Activated CD4-positive, alpha-beta T cell treated with anti-CD3 and anti-CD28 coated beads for 36 hours (primary cell): ENCODE data around the gene THADA. TPM values are rescaled to one million over a fixed set of nuclear protein-coding genes. Genes with fewer than 3 reads are reported as not detected.

Source experiments
- ATAC-seq: fragments of 200-7000 bp; cut with Tn5 transposase; one replicate; pipeline ENCODE4 v1.10.0; 2021; ENCODE audit warnings: mild to moderate bottlenecking, moderate library complexity
- CTCF ChIA-PET: fragments of 350-600 bp; sonication (Branson Sonifier 250); formaldehyde crosslinking; loops from one replicate; lab custom pipeline; 2021; ENCODE audit warnings: antibody characterized with exemption; lab: Charles Lee
- POLR2A ChIA-PET: fragments of 350-600 bp; sonication (Branson Sonifier 250); formaldehyde crosslinking; loops from one replicate; lab custom pipeline; 2021; ENCODE audit warnings: antibody characterized with exemption, inconsistent platforms; lab: Charles Lee
- DNase-seq: peaks from one replicate; pipeline ENCODE4 v3.0.0-alpha.2; 2020
- H3K27ac Mint-ChIP-seq: one replicate; pipeline ENCODE4 v1.8.0; 2021; ENCODE audit warnings: mixed read lengths
- H3K27me3 Mint-ChIP-seq: one replicate; pipeline ENCODE4 v1.8.0; 2021; ENCODE audit warnings: mixed read lengths
- H3K36me3 Mint-ChIP-seq: one replicate; pipeline ENCODE4 v1.8.0; 2021; ENCODE audit warnings: low read depth, mixed read lengths
- H3K4me1 Mint-ChIP-seq: one replicate; pipeline ENCODE4 v1.8.0; 2021; ENCODE audit warnings: mixed read lengths
- H3K4me3 Mint-ChIP-seq: one replicate; pipeline ENCODE4 v1.8.0; 2021; ENCODE audit warnings: mild to moderate bottlenecking, moderate library complexity, mixed read lengths
- H3K9me3 Mint-ChIP-seq: one replicate; pipeline ENCODE4 v1.8.0; 2021; ENCODE audit warnings: low read depth, mixed read lengths
- intact Hi-C, 2 experiments: fragments of 100-400 bp; cut with DNase I in 1 of 2; cut with micrococcal nuclease in 1 of 2; formaldehyde crosslinking; loops; one replicate each; pipeline versions ENCODE4 v1.14.2 to v1.15.1; 2022 to 2024; cut with DNase I, micrococcal nuclease
- total RNA-seq, 2 experiments: library from RNA; stranded (reverse); gene quantifications; one replicate each; pipeline ENCODE4 v1.2.3, GENCODE V29; 2021

The THADA gene
- total RNA-seq, 2 experiments from 2014 or later: 32.5 to 36.6 TPM

GRCh38 chr2:43368483-43369385 is 227.1 kb downstream of the THADA start:
- no peak overlapping the region for H3K4me3 Mint-ChIP-seq
- peaks cover 2% of the 10 kb centered on the region for H3K4me1 Mint-ChIP-seq
- ChIA-PET CTCF (interaction anchor here (0.6 to 1.6 kb wide), 2 partner anchors 10 to 158 kb away, joined by 3 to 5 read pairs; no protein-coding TSS in a partner anchor), POLR2A (no interaction called here)
- no peak overlapping the region for H3K27ac Mint-ChIP-seq
- DNase-seq (no peak), ATAC-seq (no peak)
- peaks cover 7% of the 10 kb centered on the region for H3K36me3 Mint-ChIP-seq
- intact Hi-C loops: no loop called here
- no peaks in the 10 kb centered on the region for H3K9me3 Mint-ChIP-seq
- H3K27me3 Mint-ChIP-seq: no peaks in the 10 kb centered on the region

DNA sequence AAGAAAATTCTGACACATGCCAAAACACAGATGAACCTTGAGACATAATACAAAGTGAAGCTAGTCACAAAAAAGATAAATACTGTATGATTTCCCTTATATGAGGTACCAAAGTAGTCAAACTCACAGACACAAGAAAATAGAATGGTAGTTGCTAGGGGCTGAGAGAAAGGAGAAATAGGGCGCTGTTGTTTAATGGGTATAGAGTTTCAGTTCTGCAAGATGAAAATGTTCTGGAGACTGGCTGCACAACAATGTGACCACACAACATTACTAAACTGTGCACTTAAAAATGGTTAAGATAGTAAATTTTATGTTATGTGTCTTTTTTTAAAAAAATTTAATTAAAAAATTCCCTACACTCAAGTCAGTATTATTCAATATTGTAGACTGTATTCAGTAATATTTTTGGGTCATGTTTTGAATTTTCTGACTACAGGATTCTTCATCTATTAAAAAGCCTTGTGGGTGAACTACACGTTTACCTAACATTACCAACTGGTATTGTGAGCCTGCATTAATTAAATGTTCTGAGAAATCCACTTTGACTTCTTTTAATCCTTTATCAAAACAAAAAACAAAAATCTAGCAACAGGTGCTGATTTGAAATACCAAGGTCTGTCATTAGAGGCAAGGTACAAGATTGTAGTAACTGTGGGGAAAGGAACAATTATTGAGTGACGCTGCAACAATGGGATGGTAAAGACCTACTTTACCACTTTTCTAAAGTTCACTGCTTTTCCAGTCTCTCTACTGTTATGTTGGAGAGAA is 228.6 kb downstream of the THADA start:
- no peak for ATAC-seq
- H3K27me3 Mint-ChIP-seq: no peaks in the 10 kb centered on the region
- no peak overlapping the region for H3K27ac Mint-ChIP-seq
- no peak overlapping the region for H3K4me3 Mint-ChIP-seq
- H3K36me3 Mint-ChIP-seq: peaks cover 7% of the 10 kb centered on the region
- DNase-seq: no peak
- H3K4me1 Mint-ChIP-seq: peaks cover 2% of the 10 kb centered on the region
- CTCF ChIA-PET: no interaction called here
- POLR2A ChIA-PET: no interaction called here
- intact Hi-C loops: no loop called here
- no peaks in the 10 kb centered on the region for H3K9me3 Mint-ChIP-seq

DNA sequence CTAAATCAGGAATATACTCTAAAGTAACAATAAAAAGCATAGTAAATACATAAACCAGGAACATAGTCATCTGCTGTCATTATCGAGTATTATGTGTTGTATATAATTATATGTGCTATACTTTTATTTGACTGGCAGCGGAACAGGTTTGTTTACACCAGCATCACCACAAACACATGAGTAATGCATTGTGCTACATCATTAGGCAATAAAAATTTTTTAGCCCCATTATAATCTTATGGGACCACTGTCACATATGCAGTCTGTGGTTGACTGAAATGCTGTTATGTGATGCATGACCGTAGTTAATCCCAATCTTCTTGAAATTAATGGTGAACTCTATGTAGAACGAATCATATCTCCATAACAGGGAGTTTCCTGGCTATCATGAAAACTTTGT is 232.7 kb downstream of the THADA start:
- no peaks in the 10 kb centered on the region for H3K9me3 Mint-ChIP-seq
- ChIA-PET POLR2A (no interaction called here), CTCF (no interaction called here)
- H3K27me3 Mint-ChIP-seq: no peaks in the 10 kb centered on the region
- H3K4me3 Mint-ChIP-seq: no peak overlapping the region
- no peaks in the 10 kb centered on the region for H3K4me1 Mint-ChIP-seq
- H3K36me3 Mint-ChIP-seq: no peaks in the 10 kb centered on the region
- ATAC-seq (no peak), DNase-seq (no peak)
- no peak overlapping the region for H3K27ac Mint-ChIP-seq
- intact Hi-C loops: no loop called here

GRCh38 chr2:43361286-43361685 is 234.6 kb downstream of the THADA start:
- H3K9me3 Mint-ChIP-seq: no peaks in the 10 kb centered on the region
- no peak for ATAC-seq
- DNase-seq: no peak
- H3K27ac Mint-ChIP-seq: no peak overlapping the region
- H3K36me3 Mint-ChIP-seq: no peaks in the 10 kb centered on the region
- intact Hi-C loops: no loop called here
- no peaks in the 10 kb centered on the region for H3K27me3 Mint-ChIP-seq
- CTCF ChIA-PET: interaction anchor here (0.7 kb wide), 1 partner anchor 1408 kb away, joined by 3 read pairs; no protein-coding TSS in a partner anchor
- no peaks in the 10 kb centered on the region for H3K4me1 Mint-ChIP-seq
- no peak overlapping the region for H3K4me3 Mint-ChIP-seq
- POLR2A ChIA-PET: no interaction called here

GRCh38 chr2:43360137-43360536 is 235.7 kb downstream of the THADA start:
- ChIA-PET POLR2A (no interaction called here), CTCF (no interaction called here)
- DNase-seq (no peak), ATAC-seq (no peak)
- intact Hi-C loops: no loop called here
- no peaks in the 10 kb centered on the region for H3K9me3 Mint-ChIP-seq
- no peaks in the 10 kb centered on the region for H3K27me3 Mint-ChIP-seq
- H3K4me1 Mint-ChIP-seq: no peaks in the 10 kb centered on the region
- H3K27ac Mint-ChIP-seq: no peak overlapping the region
- H3K4me3 Mint-ChIP-seq: no peak overlapping the region
- peaks cover 4% of the 10 kb centered on the region for H3K36me3 Mint-ChIP-seq

GRCh38 chr2:43358410-43359201 is 237.2 kb downstream of the THADA start:
- Mint-ChIP-seq H3K27me3 (no peaks in the 10 kb centered on the region), H3K9me3 (no peaks in the 10 kb centered on the region), H3K4me3 (no peak overlapping the region), H3K27ac (no peak overlapping the region), H3K36me3 (peaks cover 4% of the 10 kb centered on the region), H3K4me1 (no peaks in the 10 kb centered on the region)
- POLR2A ChIA-PET: no interaction called here
- intact Hi-C loops: no loop called here
- ATAC-seq (no peak), DNase-seq (no peak)
- CTCF ChIA-PET: interaction anchor here (1.1 to 1.4 kb wide), 3 partner anchors 10 to 28 kb away, joined by 3 to 5 read pairs (median 3); no protein-coding TSS in a partner anchor

DNA sequence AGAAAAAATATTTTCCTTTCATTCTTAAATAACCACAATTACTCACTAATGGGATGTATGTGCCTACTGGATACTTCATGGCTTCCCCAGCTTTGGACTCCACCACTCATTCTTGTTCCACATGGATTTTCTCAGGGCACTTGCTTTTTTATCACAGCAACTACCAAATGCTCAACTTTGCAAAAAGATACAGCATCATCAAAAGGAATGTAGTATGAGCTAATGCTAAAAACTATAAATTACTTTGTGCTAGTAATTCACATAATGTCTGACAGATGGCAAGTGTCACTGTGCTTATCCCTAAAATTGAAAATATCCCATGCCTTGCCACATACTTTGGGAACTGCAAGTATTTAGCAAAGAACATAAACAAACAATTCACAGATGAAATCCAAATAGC is 239.1 kb downstream of the THADA start:
- H3K9me3 Mint-ChIP-seq: no peaks in the 10 kb centered on the region
- no peak overlapping the region for H3K27ac Mint-ChIP-seq
- H3K4me1 Mint-ChIP-seq: no peaks in the 10 kb centered on the region
- H3K36me3 Mint-ChIP-seq: peaks cover 4% of the 10 kb centered on the region
- no peak for ATAC-seq
- CTCF ChIA-PET: no interaction called here
- no peaks in the 10 kb centered on the region for H3K27me3 Mint-ChIP-seq
- no peak for DNase-seq
- POLR2A ChIA-PET: no interaction called here
- intact Hi-C loops: no loop called here
- H3K4me3 Mint-ChIP-seq: no peak overlapping the region

- Mint-ChIP-seq H3K9me3 (no peaks in the 10 kb centered on the region), H3K27ac (no peak overlapping the region), H3K27me3 (no peaks in the 10 kb centered on the region), H3K36me3 (peaks cover 8% of the 10 kb centered on the region), H3K4me1 (no peaks in the 10 kb centered on the region), H3K4me3 (no peak overlapping the region)
- intact Hi-C loops: no loop called here
- ChIA-PET CTCF (interaction anchor here (0.7 kb wide), 1 partner anchor 40 kb away, joined by 3 read pairs; no protein-coding TSS in a partner anchor), POLR2A (no interaction called here)
- DNase-seq: no peak
- no peak for ATAC-seq
These were observed 240.4 kb downstream of the THADA start for GRCh38 chr2:43355399-43355798.

DNA sequence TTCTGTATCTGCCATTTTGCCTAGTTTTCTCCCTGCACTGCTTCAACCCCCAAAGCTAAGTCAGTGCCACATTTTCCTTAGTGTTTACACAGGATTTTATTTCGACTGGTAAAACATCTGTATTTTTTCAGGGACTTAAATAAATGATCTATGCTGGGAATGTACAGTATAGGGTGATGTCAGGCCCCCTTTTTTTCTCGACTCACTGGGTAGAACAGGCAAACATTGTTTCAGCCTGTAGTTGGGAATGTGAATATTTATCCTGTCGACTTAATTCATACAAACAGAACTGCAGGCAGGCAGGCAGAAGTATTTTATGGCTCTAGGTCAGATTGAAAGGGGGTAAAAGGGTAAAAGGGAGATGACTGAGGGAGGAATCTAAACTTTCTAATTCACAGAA is 245.9 kb downstream of the THADA start:
- ATAC-seq (no peak), DNase-seq (no peak)
- ChIA-PET CTCF (no interaction called here), POLR2A (no interaction called here)
- no peak overlapping the region for H3K27ac Mint-ChIP-seq
- H3K36me3 Mint-ChIP-seq: peaks cover 4% of the 10 kb centered on the region
- no peaks in the 10 kb centered on the region for H3K9me3 Mint-ChIP-seq
- H3K4me1 Mint-ChIP-seq: no peaks in the 10 kb centered on the region
- intact Hi-C loops: no loop called here
- no peaks in the 10 kb centered on the region for H3K27me3 Mint-ChIP-seq
- H3K4me3 Mint-ChIP-seq: no peak overlapping the region

DNA sequence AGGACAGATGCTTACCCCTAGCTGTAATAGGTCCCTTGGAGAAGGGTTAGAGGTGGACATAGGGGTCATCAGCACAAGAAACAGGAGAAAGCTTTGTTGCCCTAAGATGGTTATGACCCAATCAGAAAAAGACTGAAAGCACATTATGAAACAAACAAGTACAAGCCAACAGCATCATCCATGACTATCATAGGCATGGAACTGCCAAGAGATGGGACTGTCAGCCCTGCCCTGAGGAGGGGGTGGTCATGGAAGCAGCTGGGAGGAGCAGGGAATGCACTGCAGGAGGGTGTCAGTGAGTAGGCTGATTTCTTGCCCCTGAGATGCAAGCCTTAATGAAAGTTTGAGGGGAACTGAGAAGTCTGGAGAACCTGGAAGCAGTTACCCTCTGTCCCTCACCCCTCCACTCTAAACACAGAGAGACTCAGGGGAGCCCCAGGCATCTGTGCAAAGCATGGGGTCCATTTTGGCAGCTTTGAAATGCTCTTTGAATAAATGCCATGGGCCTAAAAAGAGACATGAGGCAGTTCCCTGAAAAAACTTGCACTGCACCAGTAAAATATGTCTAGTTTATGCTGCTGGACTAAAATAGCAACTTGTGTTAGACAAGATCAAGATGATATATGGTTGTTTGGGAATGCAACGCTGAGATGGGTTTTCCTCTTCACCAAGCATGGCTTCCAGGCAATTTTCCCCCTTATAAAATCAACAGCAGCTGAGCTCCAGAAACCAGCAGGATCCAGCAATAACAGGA is 246.8 kb downstream of the THADA start:
- peaks cover 4% of the 10 kb centered on the region for H3K36me3 Mint-ChIP-seq
- no peak overlapping the region for H3K27ac Mint-ChIP-seq
- no peak for DNase-seq
- ChIA-PET CTCF (no interaction called here), POLR2A (no interaction called here)
- no peaks in the 10 kb centered on the region for H3K27me3 Mint-ChIP-seq
- H3K9me3 Mint-ChIP-seq: no peaks in the 10 kb centered on the region
- intact Hi-C loops: no loop called here
- no peak for ATAC-seq
- no peaks in the 10 kb centered on the region for H3K4me1 Mint-ChIP-seq
- no peak overlapping the region for H3K4me3 Mint-ChIP-seq

- H3K9me3 Mint-ChIP-seq: no peaks in the 10 kb centered on the region
- CTCF ChIA-PET: no interaction called here
- intact Hi-C loops: no loop called here
- no peak for ATAC-seq
- no peak for DNase-seq
- H3K36me3 Mint-ChIP-seq: peaks cover 7% of the 10 kb centered on the region
- H3K27me3 Mint-ChIP-seq: no peaks in the 10 kb centered on the region
- POLR2A ChIA-PET: no interaction called here
- no peak overlapping the region for H3K4me3 Mint-ChIP-seq
- H3K4me1 Mint-ChIP-seq: no peaks in the 10 kb centered on the region
- no peak overlapping the region for H3K27ac Mint-ChIP-seq
These were observed 248.1 kb downstream of the THADA start for GRCh38 chr2:43347746-43348145.
